Stimulated activated CD4-positive, alpha-beta T cell treated with anti-CD3 and anti-CD28 coated beads, Interleukin-4, amount 100 ng/mL, for 4 hours (primary cell): ENCODE results near the gene UBE3C.
"Not testable (repeated sequence)": the region's sequence is repeated elsewhere in the genome, so short reads cannot be mapped to it uniquely, and the experiment has no call there.

Experiments used
- DNase-seq, 2 experiments: peaks; one replicate each; pipeline ENCODE4 v3.0.0-alpha.2; 2020

UBE3C gene

DNA sequence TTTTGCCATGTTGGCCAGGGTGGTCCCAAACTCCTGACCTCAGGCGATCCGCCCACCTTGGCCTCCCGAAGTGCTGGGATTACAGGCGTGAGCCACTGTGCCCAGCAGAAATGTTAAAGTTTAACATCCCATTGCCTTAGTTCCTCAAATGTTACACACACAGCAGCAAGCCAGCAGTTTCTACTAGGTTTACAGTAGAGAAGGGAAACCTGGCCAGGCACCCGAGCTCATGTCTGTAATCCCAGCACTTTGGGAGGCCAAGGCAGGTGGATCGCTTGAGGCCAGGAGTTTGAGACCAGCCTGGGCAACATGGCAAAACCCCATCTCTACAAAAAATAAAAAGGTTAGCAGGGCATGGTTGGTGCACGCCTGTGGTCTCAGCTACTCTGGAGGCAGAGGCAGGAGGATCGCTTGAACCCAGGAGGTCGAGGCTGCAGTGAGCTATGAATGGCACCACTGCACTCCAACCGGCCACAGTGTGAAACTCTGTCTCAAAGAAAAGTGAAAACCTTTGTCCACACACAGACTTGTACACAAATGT lies 135.4 kb downstream of the UBE3C start:
- not testable (repeated sequence) for DNase-seq

DNA sequence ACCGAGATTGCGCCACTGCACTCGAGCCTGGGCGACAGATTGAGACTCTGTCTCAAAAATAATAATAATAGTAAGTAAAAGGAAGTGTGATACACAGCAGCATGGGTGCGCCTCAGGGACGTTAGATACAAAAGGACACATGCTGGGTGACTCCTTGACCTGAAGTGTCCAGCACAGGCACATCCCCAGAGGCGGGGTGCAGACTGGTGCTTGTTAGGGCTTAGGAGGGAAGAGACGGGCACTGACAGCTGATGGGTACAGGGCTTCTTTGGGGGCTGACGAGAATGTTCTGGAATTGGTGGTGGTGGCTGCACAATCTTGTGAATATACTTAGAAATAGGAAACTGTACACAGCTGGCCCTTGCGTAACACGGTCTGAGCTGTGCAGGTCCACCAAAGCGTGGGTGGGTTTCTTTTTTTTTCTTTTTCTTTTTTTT lies 136.3 kb downstream of the UBE3C start:
- no peak for DNase-seq

DNA sequence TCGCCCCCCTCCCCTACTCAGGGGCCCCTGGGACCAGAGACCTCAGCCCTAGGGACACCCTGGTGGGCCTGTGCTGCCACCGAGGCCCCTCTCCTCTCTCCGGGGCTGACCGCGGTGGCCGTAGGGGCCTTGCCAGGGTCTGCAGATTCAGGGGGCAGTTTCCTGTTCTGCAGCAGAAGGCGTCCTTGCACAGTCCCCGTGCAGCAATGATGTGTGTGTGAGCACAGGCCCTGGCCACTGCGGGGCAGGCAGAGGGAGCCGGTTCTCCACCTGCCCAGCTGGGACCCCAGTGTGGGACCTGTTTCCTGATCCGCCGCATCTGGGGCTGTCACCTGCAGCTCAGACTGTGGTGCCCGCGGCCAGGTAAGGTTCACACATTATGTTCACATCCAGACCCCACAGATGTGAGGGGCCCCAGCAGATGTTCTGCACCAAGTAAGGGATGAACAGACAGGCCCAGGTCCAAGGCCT lies 137.4 kb downstream of the UBE3C start:
- DNase-seq, result no peak

DNA sequence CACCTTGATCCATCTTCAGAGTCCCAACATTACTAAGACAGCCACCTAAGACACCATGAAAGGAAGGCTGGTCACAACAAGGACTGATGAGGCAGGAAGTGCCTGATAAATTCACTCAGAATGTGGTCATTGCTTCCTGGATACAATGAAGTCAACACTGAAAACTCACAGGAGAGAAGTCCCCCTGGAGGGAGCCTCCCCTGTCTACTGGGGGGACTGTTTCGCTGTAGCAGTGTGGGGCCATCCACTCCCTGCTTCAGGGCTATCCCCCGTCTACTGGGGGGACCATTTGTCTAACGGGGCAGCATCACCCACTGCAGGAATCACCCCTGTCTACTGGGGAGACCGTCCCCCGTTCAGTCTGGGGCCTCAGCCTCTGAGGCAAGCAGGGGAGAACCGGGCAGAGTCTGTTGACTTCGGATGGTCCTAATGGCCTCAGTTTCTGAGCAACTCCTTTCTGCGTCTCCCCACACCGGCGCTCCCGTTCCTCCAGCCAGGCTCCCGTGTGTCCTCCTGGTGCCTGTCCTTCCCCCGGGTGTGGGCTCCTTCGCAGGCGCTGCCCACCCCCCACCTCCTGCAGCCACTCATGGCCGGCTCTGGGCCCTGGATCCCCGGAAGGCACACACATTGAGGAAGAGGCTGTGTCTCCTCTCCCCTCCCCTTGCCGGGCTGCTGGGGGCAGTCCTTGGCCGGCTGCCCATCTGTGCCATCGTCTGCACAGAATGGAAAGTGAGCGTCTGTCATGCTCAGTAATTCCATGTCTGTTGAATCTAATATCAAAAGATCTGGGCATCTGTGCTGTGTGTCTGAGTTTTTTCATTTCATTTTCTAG lies 138.2 kb downstream of the UBE3C start:
- no peak for DNase-seq

DNA sequence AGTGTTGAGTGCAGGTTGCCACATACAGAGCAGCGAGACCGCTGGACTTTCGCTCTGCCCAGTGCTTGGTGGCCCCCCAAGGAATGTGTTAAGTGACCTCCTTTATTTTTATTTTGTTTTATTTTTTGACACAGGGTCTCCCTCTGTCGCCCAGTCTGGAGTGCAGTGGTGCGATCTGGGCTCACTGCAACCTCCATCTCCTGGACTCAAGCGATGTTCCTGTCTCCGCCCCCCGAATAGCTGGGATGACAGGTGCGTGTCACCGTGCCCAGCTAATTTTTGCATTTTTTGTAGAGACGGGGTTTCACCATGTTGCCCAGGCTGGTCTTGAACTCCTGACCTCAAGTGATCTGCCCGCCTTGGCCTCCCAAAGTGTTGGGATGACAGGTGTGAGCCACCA lies 138.8 kb downstream of the UBE3C start:
- not testable (repeated sequence) for DNase-seq

DNA sequence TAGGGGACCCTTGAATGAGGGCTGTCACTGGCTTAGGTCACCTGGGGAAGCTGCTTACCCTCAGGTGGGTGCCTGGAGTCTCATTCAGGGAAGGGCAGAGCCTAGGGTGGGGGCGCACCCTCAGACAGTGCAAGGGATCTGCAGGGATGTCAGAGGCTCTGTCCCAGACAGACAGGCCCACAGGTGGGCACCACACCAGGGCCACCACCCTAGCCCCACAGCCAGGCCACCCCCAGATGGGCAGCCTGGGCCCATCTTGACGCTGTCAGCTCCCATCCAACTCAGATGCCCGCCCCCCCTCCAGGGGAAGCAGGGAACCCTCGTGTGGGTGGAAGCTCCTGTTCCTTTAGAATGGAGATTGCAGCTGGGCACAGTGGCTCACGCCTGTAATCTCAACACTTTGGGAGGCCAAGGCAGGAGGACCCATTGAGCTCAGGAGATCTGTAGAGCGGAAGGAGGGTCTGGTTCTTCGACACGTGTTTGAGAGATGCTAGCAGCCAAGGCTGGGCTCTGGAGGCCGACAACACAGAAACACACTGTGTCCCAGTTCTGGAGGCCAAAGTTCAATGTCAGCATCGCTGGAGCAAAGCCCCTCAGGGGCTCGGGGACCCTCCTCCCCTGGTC lies 139.6 kb downstream of the UBE3C start:
- DNase-seq, result no peak

DNA sequence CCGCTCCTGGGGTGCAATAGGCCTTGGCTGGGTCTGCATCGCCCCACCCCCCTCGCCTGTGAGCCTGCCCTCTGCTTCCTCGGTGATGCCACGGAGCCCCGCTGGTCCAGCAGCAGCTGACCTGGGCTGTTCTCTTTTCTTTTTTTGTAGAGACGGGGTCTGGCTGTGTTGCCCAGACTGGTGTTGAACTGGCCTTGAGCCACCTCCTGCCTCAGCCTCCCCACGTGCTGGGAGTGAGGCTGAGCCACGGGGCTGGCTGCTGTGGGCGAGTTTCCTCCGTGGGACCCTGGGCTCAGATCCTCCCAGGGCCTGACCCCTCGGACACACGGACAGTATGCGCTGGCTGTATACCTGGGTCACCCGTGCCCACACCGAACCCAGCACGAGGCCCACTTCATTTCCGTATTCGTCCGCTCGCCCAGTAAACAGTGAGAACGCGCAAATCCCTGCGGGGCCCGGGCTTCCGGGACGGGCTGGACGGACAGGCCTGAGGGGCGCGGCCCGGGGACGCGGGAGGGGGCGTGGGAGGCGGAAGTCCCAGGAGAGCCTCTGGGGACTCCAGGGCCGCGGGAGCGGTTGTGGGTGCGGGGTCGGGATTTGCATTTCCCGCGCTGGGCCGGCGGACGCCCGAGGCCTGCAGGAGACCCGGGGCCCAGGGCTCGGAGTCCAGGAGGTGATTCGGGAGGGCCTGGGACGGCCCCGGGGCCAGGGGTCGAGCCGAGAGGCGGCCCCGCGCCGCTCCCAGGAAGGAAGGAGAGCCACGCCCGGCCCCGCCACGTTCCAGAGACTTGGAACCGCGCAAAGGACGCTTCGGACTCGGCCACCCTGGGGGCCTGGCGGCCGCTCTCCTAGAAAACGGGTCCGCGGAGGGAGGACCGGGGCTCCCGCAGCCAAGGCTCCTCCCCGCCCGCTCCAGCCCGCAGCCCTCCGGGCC lies 140.3 kb downstream of the UBE3C start:
- DNase-seq, result no peak

DNA sequence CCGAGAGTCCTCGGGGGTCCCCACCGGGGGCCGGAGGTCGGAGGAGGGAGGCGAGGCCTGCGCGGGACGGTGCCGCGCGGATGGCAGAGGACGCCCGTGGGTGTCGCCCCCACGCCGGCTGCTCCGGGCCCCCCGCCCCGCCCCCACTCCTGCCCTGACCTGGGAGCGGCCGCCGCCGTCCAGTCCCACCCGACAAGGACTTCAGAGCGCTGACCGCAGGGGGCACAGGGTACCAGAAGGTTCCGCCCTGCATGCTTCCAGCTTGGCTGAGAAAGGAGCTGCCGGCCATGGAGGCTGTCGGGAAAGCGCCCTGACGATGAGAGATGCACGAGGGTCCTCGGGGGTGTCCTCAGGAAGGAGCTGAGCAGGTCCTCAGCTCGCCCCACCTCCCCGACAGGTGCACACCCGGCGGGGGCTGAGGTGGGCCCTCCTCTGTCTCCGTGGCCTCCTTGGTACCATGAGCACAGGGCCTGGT lies 141.1 kb downstream of the UBE3C start:
- DNase-seq, result no peak

DNA sequence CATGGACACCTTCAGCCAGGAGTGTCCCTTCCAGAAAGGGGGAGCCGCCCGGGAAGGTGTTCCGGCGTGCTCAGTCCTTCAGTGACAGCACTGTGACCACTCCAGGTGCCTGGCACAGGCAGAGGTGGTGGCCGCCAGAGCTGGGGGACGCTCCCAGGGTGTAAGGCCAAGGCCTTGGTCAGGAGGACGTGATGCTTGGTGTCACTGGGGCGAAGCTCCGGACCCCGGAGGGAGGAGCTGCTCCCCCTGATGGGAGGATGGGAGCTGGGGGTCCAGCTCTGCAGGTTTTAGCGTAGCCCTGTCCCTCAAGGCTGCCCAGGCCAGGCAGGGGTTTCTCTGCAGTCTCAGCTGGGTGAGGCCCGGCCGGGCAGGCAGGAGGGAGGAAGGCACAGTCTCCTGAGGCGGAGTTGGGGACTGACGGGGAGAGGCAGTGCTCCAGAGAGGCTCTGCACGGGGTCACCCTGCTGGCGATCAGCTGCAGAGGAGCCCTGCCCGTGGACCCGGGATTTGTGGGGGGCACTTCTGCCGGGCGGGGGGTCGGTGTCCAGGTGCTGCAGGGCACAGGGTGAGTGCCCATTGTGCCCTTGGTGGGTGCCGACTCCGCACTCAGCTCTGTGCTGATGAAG lies 141.6 kb downstream of the UBE3C start:
- DNase-seq, result no peak

DNA sequence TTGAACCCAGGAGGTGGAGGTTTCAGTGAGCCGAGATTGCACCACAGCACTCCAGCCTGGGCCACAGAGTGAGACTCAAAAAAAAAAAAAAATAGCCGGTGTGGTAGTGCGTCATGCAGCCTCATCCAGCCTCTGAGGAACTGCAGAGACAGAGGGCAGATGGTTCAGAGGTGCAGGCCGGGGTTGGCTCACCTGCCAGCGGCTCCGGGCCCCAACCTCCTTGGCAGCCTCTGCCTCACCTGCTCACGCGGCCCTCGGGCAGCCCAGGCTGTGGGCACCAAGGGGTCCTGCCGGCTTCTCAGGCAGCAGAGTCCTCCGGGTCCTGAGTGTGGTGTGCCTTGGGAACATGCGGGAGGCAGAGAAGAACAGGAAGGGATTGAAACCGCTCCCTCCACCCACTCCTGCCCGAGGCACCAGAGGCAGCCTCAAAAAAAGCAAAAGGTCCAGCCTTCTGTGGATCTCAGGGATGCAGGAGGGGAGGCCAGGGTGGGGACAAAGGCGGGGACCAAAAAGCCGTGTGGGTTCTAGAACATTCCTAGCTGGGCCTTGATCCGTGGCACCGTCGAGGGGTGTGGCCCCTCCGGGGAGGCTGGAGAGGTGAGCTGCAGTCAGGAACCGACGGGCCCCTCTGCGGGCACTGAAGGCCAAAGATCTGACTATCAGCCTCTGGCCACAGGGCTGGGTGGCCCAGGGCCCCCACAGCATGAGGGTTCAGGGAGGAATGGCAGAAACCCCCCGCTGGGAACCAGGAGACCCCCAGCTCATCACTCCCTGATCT lies 142.7 kb downstream of the UBE3C start:
- DNase-seq, result no peak

DNA sequence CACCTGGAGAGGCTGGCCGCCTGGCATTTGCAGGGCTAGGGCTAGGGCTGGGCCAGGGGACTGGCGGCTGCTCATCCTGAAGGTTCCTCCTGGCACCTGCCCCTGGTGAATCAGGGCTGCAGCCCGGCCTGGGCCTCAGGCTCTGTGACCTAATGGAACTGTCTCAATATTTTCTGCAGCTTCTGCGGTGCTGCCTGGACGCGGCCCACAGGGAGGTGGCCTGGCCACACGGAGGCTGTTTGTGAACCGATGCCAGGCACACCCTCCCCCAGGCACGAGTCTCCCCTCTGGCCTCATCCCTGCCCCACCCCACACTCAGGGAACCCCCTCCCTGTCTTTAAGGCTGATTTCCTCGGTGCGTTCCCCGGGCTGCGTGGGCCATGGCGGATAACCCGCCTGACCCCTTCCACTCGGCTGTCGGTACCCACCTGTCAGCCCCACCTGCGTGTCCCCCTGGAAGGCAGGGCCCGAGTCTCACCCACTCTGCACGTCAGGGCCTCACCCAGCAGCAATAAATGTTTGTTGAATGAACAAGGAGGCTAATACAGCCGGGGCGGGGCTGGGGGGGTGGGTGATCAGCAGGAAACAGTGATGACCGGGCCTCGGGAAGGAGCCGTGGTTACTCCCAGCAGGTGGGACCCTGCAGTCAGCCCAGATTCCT lies 143.5 kb downstream of the UBE3C start:
- no peak for DNase-seq

DNA sequence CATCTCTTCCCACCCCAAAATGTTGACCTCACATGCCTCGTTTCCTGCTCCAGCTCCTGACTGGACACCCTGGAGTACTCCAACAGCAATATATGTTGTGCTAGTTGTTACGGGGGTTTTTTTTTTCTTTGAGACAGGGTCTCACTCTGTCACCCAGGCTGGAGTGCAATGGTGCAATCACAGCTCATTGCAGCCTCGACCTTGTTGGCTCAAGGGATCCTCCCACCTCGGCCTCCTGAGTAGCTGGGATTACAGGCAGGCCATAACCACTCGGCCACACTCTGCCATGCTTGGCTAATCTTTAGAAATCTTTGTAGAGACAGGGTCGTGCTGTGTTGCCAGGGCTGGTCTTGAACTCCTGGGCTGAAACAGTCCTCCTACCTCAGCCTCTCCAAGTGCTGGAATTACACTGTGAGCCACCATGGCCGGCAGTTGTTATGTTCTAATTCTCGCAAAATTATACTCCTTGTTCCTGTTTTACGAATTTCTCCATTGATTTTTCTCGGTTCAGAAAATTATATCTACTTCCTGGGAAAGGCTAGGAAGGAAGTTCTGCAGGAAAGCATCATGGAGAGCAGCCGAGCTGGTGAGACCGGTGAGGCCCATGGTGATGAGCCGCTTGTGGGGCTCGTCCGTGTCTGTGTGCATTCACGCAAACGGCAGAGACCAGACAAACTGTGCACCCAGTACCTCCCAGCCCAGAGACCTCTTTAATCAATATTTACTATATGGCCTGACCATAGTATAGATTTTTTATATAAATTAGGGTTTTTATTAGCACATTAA lies 145.7 kb downstream of the UBE3C start:
- no peak for DNase-seq

DNA sequence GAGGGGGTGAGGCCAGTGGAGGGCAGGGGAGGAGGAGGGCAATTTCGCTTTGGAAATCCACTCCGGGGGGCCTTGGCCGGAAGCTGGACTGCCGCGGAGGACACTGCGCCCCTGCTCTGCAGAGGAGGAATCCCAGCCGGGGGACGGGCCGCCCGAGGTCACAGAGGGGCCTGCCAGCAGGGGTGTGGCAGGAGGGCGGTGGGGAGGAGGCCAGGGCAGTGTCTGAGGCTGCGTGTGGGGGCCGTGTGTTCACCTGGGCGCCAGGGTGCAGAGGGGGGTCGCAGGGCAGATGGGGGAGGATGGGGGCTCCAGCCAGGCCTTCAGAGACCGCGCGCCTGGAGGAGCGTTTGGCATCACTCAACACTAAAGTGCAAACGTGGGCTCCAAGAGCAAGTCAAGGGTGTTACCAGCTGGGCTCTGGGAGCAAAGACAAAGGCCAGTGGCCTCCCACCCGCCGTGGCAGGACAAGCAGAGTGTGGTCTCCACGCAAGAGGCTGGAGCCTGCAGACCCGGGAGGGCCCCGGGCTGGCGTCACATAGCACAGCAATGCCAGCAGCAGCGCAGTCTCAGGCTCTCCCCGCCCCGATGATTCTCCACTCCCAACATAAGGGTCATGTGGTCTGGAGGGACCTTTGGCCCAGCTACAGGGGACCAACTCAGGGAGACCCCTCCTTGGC lies 152.8 kb downstream of the UBE3C start:
- no peak for DNase-seq

DNA sequence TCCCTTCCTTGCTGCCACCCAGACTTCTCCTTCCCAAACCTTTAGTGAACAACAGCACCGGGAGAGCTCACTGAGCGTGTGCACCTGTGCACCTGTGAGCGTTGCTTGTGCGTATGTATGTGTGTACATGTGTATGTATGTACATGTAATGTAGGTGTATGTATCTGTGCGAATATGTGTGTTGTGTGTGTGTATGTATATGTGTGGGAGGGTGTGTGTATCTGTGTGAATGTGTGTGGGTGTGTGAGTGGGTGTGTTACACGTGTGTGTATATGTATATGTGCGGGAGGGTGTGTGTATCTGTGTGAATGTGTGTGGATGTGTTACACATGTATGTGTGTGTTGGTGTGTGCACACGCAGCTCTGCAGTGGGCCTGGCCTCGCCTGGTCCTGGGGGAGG lies 153.5 kb downstream of the UBE3C start:
- no peak for DNase-seq

DNA sequence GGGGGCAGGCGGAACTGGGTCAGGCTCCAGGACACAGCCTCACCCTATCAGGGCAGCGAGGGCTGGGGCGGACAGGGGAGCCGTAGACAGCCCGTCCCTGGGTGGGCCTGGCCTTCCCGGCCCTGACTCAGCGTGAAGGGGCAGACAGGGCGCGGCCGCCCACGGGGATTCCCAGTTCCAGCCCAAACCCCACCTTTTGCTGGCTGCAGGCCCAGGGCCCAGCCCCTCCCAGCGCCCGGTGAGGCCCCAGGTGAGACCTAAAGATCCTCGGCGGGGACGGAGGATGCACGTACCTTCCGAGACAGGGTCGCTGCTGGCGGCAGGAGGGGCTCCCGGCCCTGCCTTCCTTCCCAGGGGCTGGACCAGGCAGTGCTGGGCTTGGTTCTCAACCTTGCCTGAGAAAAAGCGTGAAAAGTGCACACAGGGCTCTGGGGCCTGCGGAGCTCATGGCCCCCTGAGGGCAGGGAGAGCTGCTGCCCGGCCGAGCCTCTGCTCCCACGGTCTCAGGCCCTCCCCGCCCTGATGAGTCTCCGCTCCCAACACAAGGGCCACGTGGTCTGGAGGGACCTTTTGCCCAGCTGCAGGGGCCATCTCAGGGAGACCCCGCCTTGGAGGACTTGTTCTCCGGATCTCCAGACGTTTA lies 154.2 kb downstream of the UBE3C start:
- no peak for DNase-seq

DNA sequence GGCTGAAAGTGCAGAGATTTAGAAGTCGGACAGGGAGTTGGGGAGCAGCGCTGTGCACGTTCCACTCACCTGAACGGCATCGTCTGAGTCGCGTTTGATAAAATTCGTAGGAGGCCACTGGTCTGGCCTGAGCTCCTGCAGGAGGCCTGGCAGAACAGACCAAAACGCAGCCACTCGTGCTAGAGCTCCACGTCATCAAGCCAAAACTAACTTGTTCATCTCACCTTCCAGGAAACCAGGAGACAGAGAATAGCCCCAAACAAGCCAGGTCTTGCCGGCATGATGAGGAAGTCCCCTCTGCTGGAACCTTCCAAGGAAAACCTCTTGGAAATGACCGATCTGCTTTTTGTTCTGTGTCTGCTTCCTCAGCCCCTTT lies 154.7 kb downstream of the UBE3C start:
- DNase-seq, result no peak

DNA sequence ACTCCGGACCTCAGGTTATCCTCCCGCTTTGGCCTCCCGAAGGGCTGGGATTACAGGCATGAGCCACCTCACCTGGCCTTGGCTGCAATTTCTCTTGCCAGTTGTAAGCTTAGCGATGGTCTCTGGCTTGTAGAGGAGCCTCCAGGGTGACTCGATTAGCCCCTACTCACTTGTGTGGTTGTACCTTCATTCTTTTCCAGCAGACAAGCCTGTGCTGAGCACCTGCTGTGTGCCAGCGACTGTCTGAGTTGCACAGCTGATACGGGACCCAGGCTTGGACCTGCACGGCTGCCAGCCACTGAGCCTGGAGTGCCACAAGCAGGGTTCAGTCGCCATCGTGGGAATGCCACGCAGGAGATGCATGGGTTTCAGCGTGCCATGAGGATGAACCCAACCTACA lies 156.0 kb downstream of the UBE3C start:
- DNase-seq, result no peak

DNA sequence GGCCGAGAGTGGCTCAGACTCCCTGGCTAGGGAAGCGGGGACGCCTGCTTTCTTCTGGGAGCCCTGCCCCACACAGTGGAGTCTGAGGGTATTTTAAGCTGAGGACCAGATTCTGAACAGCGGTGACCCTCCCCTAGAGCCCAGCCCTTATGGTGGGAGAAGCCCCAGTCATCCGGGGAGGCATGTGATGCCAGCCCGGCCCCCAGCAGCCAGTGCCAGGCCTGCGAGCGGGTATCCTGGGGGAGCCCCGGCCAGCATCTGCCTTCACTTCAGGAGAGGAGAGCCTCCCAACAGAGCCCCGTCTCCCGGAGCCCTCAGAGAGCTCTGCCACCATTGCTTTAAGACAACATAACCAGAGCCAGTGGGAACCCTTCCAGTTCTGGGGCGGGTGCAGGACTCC lies 156.6 kb downstream of the UBE3C start:
- DNase-seq, result no peak

DNA sequence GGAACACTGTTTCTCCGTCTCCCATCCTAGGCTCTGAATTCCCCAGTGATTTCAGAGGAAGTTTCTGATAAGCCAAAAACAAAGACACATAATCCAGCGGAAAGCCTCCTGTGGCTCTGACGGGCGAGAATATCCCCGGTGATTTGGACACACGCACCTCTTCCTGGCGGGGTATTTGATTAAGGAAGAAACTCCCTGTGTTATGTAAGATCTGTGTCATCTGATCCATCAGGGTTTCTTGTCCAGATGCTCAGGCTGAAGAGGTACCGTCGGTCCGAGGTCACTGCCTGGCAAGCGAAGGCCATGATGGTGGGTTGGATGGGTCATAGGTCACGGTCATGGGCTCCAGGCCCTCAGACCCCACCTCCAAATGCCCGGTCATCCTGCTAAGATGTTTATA lies 158.5 kb downstream of the UBE3C start:
- DNase-seq, result no peak
